NCI-H524 treated with DMSO at 0.1 percent for 48 hours (cell line): ENCODE measurements around the gene LSM8.
A peak's percentile ranks its signal among the peaks of the same experiment; 100 is the strongest.
"Not testable (repeated sequence)": the region's sequence is repeated elsewhere in the genome, so short reads cannot be mapped to it uniquely, and the experiment has no call there.

Source experiments
- DNase-seq: peaks from one replicate; lab custom pipeline; 2025; lab: John Stamatoyannopoulos, UW

LSM8 gene

GRCh38 chr7:118183786-118184564, at the start of gene LSM8:
LSM8 (plus strand) TSS chr7:118184164; CDS start chr7:118184224, 60 bp downstream.
- DNase-seq, result peak; percentile 75

GRCh38 chr7:118134420-118134819, 49.5 kb upstream of the LSM8 start:
- not testable (repeated sequence) for DNase-seq

GRCh38 chr7:118140468-118140867, 43.5 kb upstream of the LSM8 start:
- no peak for DNase-seq

GRCh38 chr7:118142012-118142411, 42.0 kb upstream of the LSM8 start:
- no peak for DNase-seq

GRCh38 chr7:118148930-118149329, 35.0 kb upstream of the LSM8 start:
- no peak for DNase-seq

- DNase-seq, result no peak
These were observed 34.6 kb upstream of the LSM8 start for GRCh38 chr7:118149394-118149793.

- no peak for DNase-seq
These were observed 32.3 kb upstream of the LSM8 start for GRCh38 chr7:118151671-118152070.

- no peak for DNase-seq
These were observed 31.8 kb upstream of the LSM8 start for GRCh38 chr7:118152149-118152548.

- DNase-seq, result no peak
These were observed 31.3 kb upstream of the LSM8 start for GRCh38 chr7:118152654-118153053.

GRCh38 chr7:118153551-118154177, 30.3 kb upstream of the LSM8 start:
- no peak for DNase-seq

GRCh38 chr7:118158766-118159165, 25.2 kb upstream of the LSM8 start:
- DNase-seq, result no peak

GRCh38 chr7:118169146-118169545, 14.8 kb upstream of the LSM8 start:
- DNase-seq, result no peak

- no peak for DNase-seq
These were observed 8.2 kb upstream of the LSM8 start for GRCh38 chr7:118175740-118176139.

GRCh38 chr7:118179191-118179590, 4.8 kb upstream of the LSM8 start:
- no peak for DNase-seq

GRCh38 chr7:118182593-118183427, 1.2 kb upstream of the LSM8 start:
- no peak for DNase-seq

GRCh38 chr7:118183428-118183785, 557 bp upstream of the LSM8 start:
- DNase-seq, result no peak

GRCh38 chr7:118184565-118184940, 589 bp downstream of the LSM8 start:
- DNase-seq, result no peak

GRCh38 chr7:118185163-118185860, 1.3 kb downstream of the LSM8 start:
- DNase-seq, result no peak

- no peak for DNase-seq
These were observed 2.5 kb downstream of the LSM8 start for GRCh38 chr7:118186501-118186900.

GRCh38 chr7:118194571-118194970, 10.6 kb downstream of the LSM8 start:
- no peak for DNase-seq

GRCh38 chr7:118195837-118196474, 12.0 kb downstream of the LSM8 start:
- no peak for DNase-seq

GRCh38 chr7:118202061-118202460, 18.1 kb downstream of the LSM8 start:
- no peak for DNase-seq
